Esophagus squamous epithelium (tissue), 5 donors: Measurements from ENCODE around the gene GNAI2. TPM values are rescaled to one million over a fixed set of nuclear protein-coding genes. Genes with fewer than 3 reads are reported as not detected.

Experiments
- DNase-seq: peaks from one replicate; lab custom pipeline; 2025; lab: John Stamatoyannopoulos, UW
- H3K27ac ChIP-seq, 4 donors: fragments of 200-600 bp; sonication (generic); one replicate each; pipeline ENCODE4 v1.5.1; 2016 to 2019; ENCODE audit warnings: mild to moderate bottlenecking in 1 of 4
- H3K27me3 ChIP-seq, 4 donors: fragments of 200-600 bp; sonication (generic); 1 replicate in 3 of 4; 2 replicates in 1 of 4; pipeline versions ENCODE4 v1.5.1 to v1.6.0; 2017 to 2021; ENCODE audit warnings: antibody characterized with exemption in 1 of 4
- H3K36me3 ChIP-seq, 3 donors: fragments of 200-600 bp; sonication (generic); one replicate each; pipeline ENCODE4 v1.5.1; 2016 to 2019
- H3K4me1 ChIP-seq, 3 donors: fragments of 200-600 bp; sonication (generic); one replicate each; pipeline ENCODE4 v1.5.1; 2017 to 2019
- H3K4me3 ChIP-seq, 4 donors: fragments of 200-600 bp; sonication (generic); 1 replicate in 3 of 4; 2 replicates in 1 of 4; pipeline ENCODE4 v1.5.1; 2016 to 2019; ENCODE audit warnings: mild to moderate bottlenecking in 2 of 4, moderate library complexity in 1 of 4
- H3K9me3 ChIP-seq, 3 donors: fragments of 200-600 bp; sonication (generic); one replicate each; pipeline ENCODE4 v1.5.1; 2016 to 2019
- CTCF ChIP-seq, 6 experiments: fragments of 450-650 bp in 4 of 6; fragments of 200-600 bp in 2 of 6; sonication (generic) in 2 of 6; IDR thresholded peaks; one replicate each; pipeline ENCODE4 v1.5.1; 2016 to 2019; ENCODE audit warnings: antibody characterized with exemption in 6 of 6, mild to moderate bottlenecking in 4 of 6, moderate library complexity in 4 of 6
- POLR2A ChIP-seq, 4 donors: fragments of 450-650 bp; IDR thresholded peaks; one replicate each; pipeline ENCODE4 v1.6.1; 2017; ENCODE audit warnings: antibody characterized with exemption in 4 of 4, mild to moderate bottlenecking in 4 of 4, moderate library complexity in 3 of 4
- WGBS, 2 donors: methylation state at CpG; one replicate each; pipeline ENCODE4 v1.1.5; 2018; 5-methylcytosine and 5-hydroxymethylcytosine counted together
- intact Hi-C: fragments of 100-400 bp; cut with DNase I; formaldehyde crosslinking; loops from one replicate; pipeline ENCODE4 v1.15.0; 2022
- total RNA-seq, 4 donors: library from RNA; depleted of rRNA; stranded (reverse); fragments of >200 nt; gene quantifications; one replicate each; pipeline ENCODE4 v1.1.0, GENCODE V29; 2016
- donor health status: DM: yes; HTN: yes; CAD: no.

The GNAI2 gene
- total RNA-seq, 4 donors from 2014 or later, result 39.8 to 122 (median 76.5) TPM

- 82 to 88% methylated on average over 4 of the region's 4 CpGs for WGBS, 2 donors
- H3K4me1 ChIP-seq, result peaks cover 71 to 99% (median 77%) of the 10 kb centered on the region in 3 donors
- peaks cover 0 to 56% (median 14%) of the 10 kb centered on the region in 3 donors for H3K36me3 ChIP-seq
- TF ChIP-seq POLR2A (IDR thresholded peaks at IDR 0.05) (no peak), CTCF (IDR thresholded peaks at IDR 0.05) (no peak)
- H3K4me3 ChIP-seq, result no peak overlapping the region
- no peaks in the 10 kb centered on the region for H3K9me3 ChIP-seq
- DNase-seq, result no peak
- H3K27ac ChIP-seq, result peak overlapping the region; percentile 72 to 97 (median 92)
- no peaks in the 10 kb centered on the region for H3K27me3 ChIP-seq
- intact Hi-C loops, result no loop called here
These were observed 14.5 kb downstream of the GNAI2 start for GRCh38 chr3:50250514-50250913.

GRCh38 chr3:50251220-50251619 lies 15.2 kb downstream of the GNAI2 start:
- no peak overlapping the region for H3K4me3 ChIP-seq
- H3K27me3 ChIP-seq, result no peaks in the 10 kb centered on the region
- peaks cover 64 to 99% (median 71%) of the 10 kb centered on the region in 3 donors for H3K4me1 ChIP-seq
- H3K9me3 ChIP-seq, result no peaks in the 10 kb centered on the region
- peaks cover 0 to 63% (median 17%) of the 10 kb centered on the region in 3 donors for H3K36me3 ChIP-seq
- DNase-seq, result no peak
- intact Hi-C loops, result no loop called here
- WGBS, 2 donors, result 30 to 38% methylated on average over 5 of the region's 8 CpGs
- H3K27ac ChIP-seq, result peak overlapping the region; percentile 72 to 97 (median 83)
- no peak for TF ChIP-seq POLR2A (IDR thresholded peaks at IDR 0.05)
- TF ChIP-seq CTCF (IDR thresholded peaks at IDR 0.05), result no peak

GRCh38 chr3:50254577-50255250 lies 18.7 kb downstream of the GNAI2 start:
- Histone ChIP-seq H3K27ac (peak overlapping the region; percentile 81 to 97 (median 92)), H3K36me3 (peaks cover 11 to 90% (median 39%) of the 10 kb centered on the region in 3 donors), H3K4me3 (no peak overlapping the region), H3K9me3 (no peaks in the 10 kb centered on the region), H3K27me3 (no peaks in the 10 kb centered on the region), H3K4me1 (peaks cover 39 to 99% (median 48%) of the 10 kb centered on the region in 3 donors)
- TF ChIP-seq POLR2A (IDR thresholded peaks at IDR 0.05) (peak in 1 of 4 donors; percentile 32), CTCF (IDR thresholded peaks at IDR 0.05) (no peak)
- intact Hi-C loops, result no loop called here
- no peak for DNase-seq
- WGBS, 2 donors, result 40 to 80% methylated on average over 1 to 5 of the region's 8 CpGs

DNA sequence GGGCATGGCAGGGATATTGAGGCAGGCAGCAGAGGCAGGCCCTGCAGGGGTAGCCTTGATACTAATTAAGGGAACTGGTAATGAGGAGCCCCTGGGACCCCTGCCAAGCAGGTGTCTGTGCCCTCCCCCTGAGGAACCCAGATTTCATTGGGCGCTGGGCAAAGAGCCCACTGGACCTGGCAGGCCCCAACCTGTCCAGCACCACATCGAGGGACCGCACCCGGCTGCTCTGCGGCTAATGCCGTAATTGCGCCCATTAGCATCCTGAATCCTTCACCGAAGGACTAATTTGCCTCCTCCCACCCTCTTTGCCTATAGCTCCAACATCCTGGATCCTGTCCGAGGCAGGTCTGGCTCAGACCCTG lies 19.2 kb downstream of the GNAI2 start:
- Histone ChIP-seq H3K36me3 (peaks cover 11 to 90% (median 39%) of the 10 kb centered on the region in 3 donors), H3K27me3 (no peaks in the 10 kb centered on the region), H3K27ac (peak overlapping the region; percentile 81 to 97 (median 92)), H3K4me1 (peaks cover 39 to 99% (median 47%) of the 10 kb centered on the region in 3 donors), H3K4me3 (no peak overlapping the region), H3K9me3 (no peaks in the 10 kb centered on the region)
- no peak for DNase-seq
- 42 to 87% methylated on average over 3 to 9 of the region's 9 CpGs for WGBS, 2 donors
- intact Hi-C loops, result no loop called here
- TF ChIP-seq POLR2A (IDR thresholded peaks at IDR 0.05), result no peak
- TF ChIP-seq CTCF (IDR thresholded peaks at IDR 0.05), result no peak
